Measurements from ENCODE around the gene ADAMTS3. TPM values are rescaled to one million over a fixed set of nuclear protein-coding genes. Genes with fewer than 3 reads are reported as not detected.

ADAMTS3 gene
- total RNA-seq, 1 donor: 2.2 TPM

- TF ChIP-seq CTCF (IDR thresholded peaks at IDR 0.05; ENCODE audit: extremely low read depth, low read depth, low read length): no peak
- Histone ChIP-seq H3K4me3 (ENCODE audit: insufficient read depth, low read length) (no peak overlapping the region), H3K4me2 (ENCODE audit: insufficient read depth, low read length) (no peak overlapping the region), H2AFZ (ENCODE audit: low read length) (no peak overlapping the region), H3K9me3 (ENCODE audit: low read depth, low read length) (no peaks in the 10 kb centered on the region), H3K4me1 (ENCODE audit: insufficient read depth, low read length) (no peaks in the 10 kb centered on the region), H3K27ac (ENCODE audit: low read depth, low read length) (no peak overlapping the region), H3K79me2 (ENCODE audit: insufficient read depth, low read length) (no peaks in the 10 kb centered on the region), H3K27me3 (ENCODE audit: insufficient read depth, low read length) (no peaks in the 10 kb centered on the region), H3K36me3 (ENCODE audit: insufficient read depth, low read length) (no peaks in the 10 kb centered on the region), H4K20me1 (ENCODE audit: insufficient read depth, low read length) (no peaks in the 10 kb centered on the region)
- DNase-seq (ENCODE audit: insufficient read length, low spot score, missing footprints): no peak
These were observed 267.3 kb downstream of the ADAMTS3 start for GRCh38 chr4:72301759-72302158.

GRCh38 chr4:72300126-72300525 lies 268.9 kb downstream of the ADAMTS3 start:
- Histone ChIP-seq H3K4me1 (ENCODE audit: insufficient read depth, low read length) (no peaks in the 10 kb centered on the region), H3K36me3 (ENCODE audit: insufficient read depth, low read length) (no peaks in the 10 kb centered on the region), H3K4me3 (ENCODE audit: insufficient read depth, low read length) (no peak overlapping the region), H3K4me2 (ENCODE audit: insufficient read depth, low read length) (no peak overlapping the region), H3K27me3 (ENCODE audit: insufficient read depth, low read length) (no peaks in the 10 kb centered on the region), H3K79me2 (ENCODE audit: insufficient read depth, low read length) (no peaks in the 10 kb centered on the region), H2AFZ (ENCODE audit: low read length) (no peak overlapping the region), H3K27ac (ENCODE audit: low read depth, low read length) (no peak overlapping the region), H4K20me1 (ENCODE audit: insufficient read depth, low read length) (no peaks in the 10 kb centered on the region), H3K9me3 (ENCODE audit: low read depth, low read length) (no peaks in the 10 kb centered on the region)
- DNase-seq (ENCODE audit: insufficient read length, low spot score, missing footprints): no peak
- no peak for TF ChIP-seq CTCF (IDR thresholded peaks at IDR 0.05; ENCODE audit: extremely low read depth, low read depth, low read length)

- no peak for DNase-seq (ENCODE audit: insufficient read length, low spot score, missing footprints)
- Histone ChIP-seq H4K20me1 (ENCODE audit: insufficient read depth, low read length) (no peaks in the 10 kb centered on the region), H3K4me1 (ENCODE audit: insufficient read depth, low read length) (no peaks in the 10 kb centered on the region), H3K36me3 (ENCODE audit: insufficient read depth, low read length) (no peaks in the 10 kb centered on the region), H2AFZ (ENCODE audit: low read length) (no peak overlapping the region), H3K79me2 (ENCODE audit: insufficient read depth, low read length) (no peaks in the 10 kb centered on the region), H3K9me3 (ENCODE audit: low read depth, low read length) (no peaks in the 10 kb centered on the region), H3K4me2 (ENCODE audit: insufficient read depth, low read length) (no peak overlapping the region), H3K27me3 (ENCODE audit: insufficient read depth, low read length) (no peaks in the 10 kb centered on the region), H3K4me3 (ENCODE audit: insufficient read depth, low read length) (no peak overlapping the region), H3K27ac (ENCODE audit: low read depth, low read length) (no peak overlapping the region)
- TF ChIP-seq CTCF (IDR thresholded peaks at IDR 0.05; ENCODE audit: extremely low read depth, low read depth, low read length): peak; percentile 70
These were observed 273.0 kb downstream of the ADAMTS3 start for GRCh38 chr4:72295966-72296557.

GRCh38 chr4:72290737-72291136 lies 278.3 kb downstream of the ADAMTS3 start:
- no peaks in the 10 kb centered on the region for H3K9me3 ChIP-seq (ENCODE audit: low read depth, low read length)
- no peaks in the 10 kb centered on the region for H3K27me3 ChIP-seq (ENCODE audit: insufficient read depth, low read length)
- H3K4me1 ChIP-seq (ENCODE audit: insufficient read depth, low read length): no peaks in the 10 kb centered on the region
- H3K36me3 ChIP-seq (ENCODE audit: insufficient read depth, low read length): no peaks in the 10 kb centered on the region
- no peak for TF ChIP-seq CTCF (IDR thresholded peaks at IDR 0.05; ENCODE audit: extremely low read depth, low read depth, low read length)
- no peak overlapping the region for H2AFZ ChIP-seq (ENCODE audit: low read length)
- H3K79me2 ChIP-seq (ENCODE audit: insufficient read depth, low read length): no peaks in the 10 kb centered on the region
- no peak overlapping the region for H3K27ac ChIP-seq (ENCODE audit: low read depth, low read length)
- H3K4me3 ChIP-seq (ENCODE audit: insufficient read depth, low read length): no peak overlapping the region
- H4K20me1 ChIP-seq (ENCODE audit: insufficient read depth, low read length): no peaks in the 10 kb centered on the region
- H3K4me2 ChIP-seq (ENCODE audit: insufficient read depth, low read length): no peak overlapping the region
- no peak for DNase-seq (ENCODE audit: insufficient read length, low spot score, missing footprints)

All from osteoblast (primary cell).